Stomach (tissue), 4 donors: ENCODE data around the gene RIPOR3.

Experiments
- CTCF ChIP-seq, 7 experiments: fragments of 450-650 bp in 4 of 7; fragments of 200-600 bp in 3 of 7; sonication (generic) in 3 of 7; IDR thresholded peaks; one replicate each; pipeline ENCODE4 v1.5.1; 2016 to 2019; ENCODE audit warnings: antibody characterized with exemption in 7 of 7, control low read depth in 2 of 7, mild to moderate bottlenecking in 1 of 7
- EP300 ChIP-seq: sonication (generic); formaldehyde crosslinking; IDR thresholded peaks from one replicate; pipeline ENCODE4 v1.6.1; 2017; ENCODE audit warnings: antibody characterized with exemption
- POLR2A ChIP-seq, 4 donors: fragments of 450-650 bp; IDR thresholded peaks; one replicate each; pipeline ENCODE4 v1.6.1; 2016; ENCODE audit warnings: antibody characterized with exemption in 4 of 4, control low read depth in 2 of 4, mild to moderate bottlenecking in 1 of 4, moderate library complexity in 1 of 4
- POLR2AphosphoS5 ChIP-seq, 3 donors: sonication (generic); formaldehyde crosslinking; IDR thresholded peaks; one replicate each; pipeline ENCODE4 v1.6.1; 2016; ENCODE audit warnings: antibody characterized with exemption in 3 of 3

GRCh38 chr20:50668798-50669197 lies 22.5 kb downstream of the RIPOR3 start:
- TF ChIP-seq EP300 (no peak), CTCF (IDR thresholded peaks at IDR 0.05) (no peak), POLR2A (IDR thresholded peaks at IDR 0.05) (no peak), POLR2AphosphoS5 (IDR thresholded peaks at IDR 0.05) (no peak)
